Measurements from ENCODE around the gene PTCH1.

PTCH1 gene

DNA sequence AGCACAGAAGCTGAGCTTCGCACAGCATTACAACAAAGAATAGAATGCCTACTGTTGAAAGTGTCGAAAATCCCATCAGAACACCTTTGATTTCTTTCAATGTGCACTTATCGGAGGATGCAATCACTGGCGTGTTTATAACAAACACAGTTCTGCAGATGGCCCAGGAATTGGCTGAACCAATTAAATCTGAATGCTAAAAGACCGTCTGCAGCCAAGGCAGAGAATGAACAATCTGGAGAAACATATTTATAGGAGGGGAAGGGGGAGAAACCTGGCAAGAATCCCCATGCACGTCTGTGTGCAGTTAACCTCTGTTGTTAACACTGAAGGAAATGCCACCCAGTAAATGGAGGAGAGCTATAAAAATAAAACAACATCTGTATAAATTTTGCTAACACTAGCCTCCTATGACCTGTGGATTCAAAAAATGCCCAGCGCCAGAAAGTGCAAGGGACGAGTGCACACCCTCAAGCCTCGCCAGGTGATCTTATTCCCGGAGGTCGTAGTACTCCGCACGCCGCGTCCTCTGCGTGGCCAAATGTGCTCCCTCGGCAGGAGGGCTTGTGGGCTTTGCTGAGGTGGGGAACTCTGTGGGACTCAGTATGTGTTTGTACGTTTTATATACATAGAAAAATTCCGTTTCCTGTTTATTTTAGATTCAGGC lies 56.8 kb downstream of the PTCH1 start:
- no peak overlapping the region for H3K9ac ChIP-seq (ENCODE audit: low read depth, low read length)
- H3K4me3 ChIP-seq (ENCODE audit: low read length), result no peak overlapping the region
- no peak overlapping the region for H3K4me2 ChIP-seq (ENCODE audit: low read length)
- no peaks in the 10 kb centered on the region for H3K27me3 ChIP-seq (ENCODE audit: control insufficient read depth, insufficient read depth, low read length)
- H3K4me1 ChIP-seq (ENCODE audit: control insufficient read depth, insufficient read depth, low read length), result peaks cover 21% of the 10 kb centered on the region
- H3K9me3 ChIP-seq (replicated peaks; ENCODE audit: low read length), result no peaks in the 10 kb centered on the region
- H3K36me3 ChIP-seq (ENCODE audit: insufficient read depth, low read length), result peaks cover 12% of the 10 kb centered on the region

DNA sequence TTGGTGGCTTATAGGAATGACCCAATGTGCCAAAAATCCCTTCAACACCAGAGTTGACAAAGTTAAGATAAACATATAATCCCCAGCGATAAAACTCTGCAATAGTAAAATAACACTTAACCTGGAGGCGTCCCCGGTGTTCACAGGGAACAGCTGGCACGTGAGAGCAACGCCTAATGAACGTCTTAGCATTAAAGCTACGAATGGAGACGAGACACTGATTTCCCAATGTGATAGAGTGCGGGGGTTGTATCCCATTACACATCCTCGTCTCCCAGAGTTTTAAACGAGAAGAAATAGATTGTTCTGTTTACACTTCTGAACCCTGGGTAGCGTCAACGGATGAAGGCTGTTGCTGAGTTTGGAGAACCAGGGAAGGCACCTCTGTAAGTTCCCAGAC lies 57.6 kb downstream of the PTCH1 start:
- H3K9me3 ChIP-seq (replicated peaks; ENCODE audit: low read length), result no peaks in the 10 kb centered on the region
- no peak overlapping the region for H3K4me2 ChIP-seq (ENCODE audit: low read length)
- no peaks in the 10 kb centered on the region for H3K27me3 ChIP-seq (ENCODE audit: control insufficient read depth, insufficient read depth, low read length)
- no peak overlapping the region for H3K9ac ChIP-seq (ENCODE audit: low read depth, low read length)
- H3K4me3 ChIP-seq (ENCODE audit: low read length), result no peak overlapping the region
- H3K4me1 ChIP-seq (ENCODE audit: control insufficient read depth, insufficient read depth, low read length), result peaks cover 21% of the 10 kb centered on the region
- peaks cover 12% of the 10 kb centered on the region for H3K36me3 ChIP-seq (ENCODE audit: insufficient read depth, low read length)

DNA sequence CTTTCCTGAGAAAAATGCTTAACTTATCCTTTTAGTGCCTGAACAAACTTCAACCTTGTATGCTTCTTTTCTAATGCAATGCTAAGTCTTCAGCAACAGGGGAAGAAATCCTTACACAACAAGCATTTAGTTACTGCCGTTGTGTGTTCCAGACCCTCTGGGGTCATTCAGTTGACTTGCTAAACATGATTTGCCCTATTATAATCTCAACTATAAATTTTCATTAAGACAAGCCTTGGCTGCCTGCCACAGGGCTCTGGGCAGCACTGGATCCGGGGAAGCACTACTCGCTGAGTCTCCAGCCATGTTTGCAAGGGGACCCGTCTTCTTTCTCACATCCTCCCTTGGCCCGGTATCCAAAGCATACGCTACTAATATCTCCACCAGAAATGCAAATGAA lies 58.1 kb downstream of the PTCH1 start:
- H3K36me3 ChIP-seq (ENCODE audit: insufficient read depth, low read length), result peaks cover 12% of the 10 kb centered on the region
- no peak overlapping the region for H3K9ac ChIP-seq (ENCODE audit: low read depth, low read length)
- H3K4me1 ChIP-seq (ENCODE audit: control insufficient read depth, insufficient read depth, low read length), result peaks cover 18% of the 10 kb centered on the region
- no peaks in the 10 kb centered on the region for H3K9me3 ChIP-seq (replicated peaks; ENCODE audit: low read length)
- no peaks in the 10 kb centered on the region for H3K27me3 ChIP-seq (ENCODE audit: control insufficient read depth, insufficient read depth, low read length)
- no peak overlapping the region for H3K4me3 ChIP-seq (ENCODE audit: low read length)
- no peak overlapping the region for H3K4me2 ChIP-seq (ENCODE audit: low read length)

- peaks cover 10% of the 10 kb centered on the region for H3K4me1 ChIP-seq (ENCODE audit: control insufficient read depth, insufficient read depth, low read length)
- no peaks in the 10 kb centered on the region for H3K27me3 ChIP-seq (ENCODE audit: control insufficient read depth, insufficient read depth, low read length)
- no peak overlapping the region for H3K4me2 ChIP-seq (ENCODE audit: low read length)
- no peaks in the 10 kb centered on the region for H3K9me3 ChIP-seq (replicated peaks; ENCODE audit: low read length)
- no peak overlapping the region for H3K4me3 ChIP-seq (ENCODE audit: low read length)
- peaks cover 12% of the 10 kb centered on the region for H3K36me3 ChIP-seq (ENCODE audit: insufficient read depth, low read length)
- no peak overlapping the region for H3K9ac ChIP-seq (ENCODE audit: low read depth, low read length)
Observed at GRCh38 chr9:95457769-95458168, 59.0 kb downstream of the PTCH1 start.

GRCh38 chr9:95455714-95456113 lies 61.1 kb downstream of the PTCH1 start:
- Histone ChIP-seq H3K27me3 (ENCODE audit: control insufficient read depth, insufficient read depth, low read length) (no peaks in the 10 kb centered on the region), H3K36me3 (ENCODE audit: insufficient read depth, low read length) (peaks cover 6% of the 10 kb centered on the region), H3K4me1 (ENCODE audit: control insufficient read depth, insufficient read depth, low read length) (no peaks in the 10 kb centered on the region), H3K9ac (ENCODE audit: low read depth, low read length) (no peak overlapping the region), H3K9me3 (replicated peaks; ENCODE audit: low read length) (no peaks in the 10 kb centered on the region), H3K4me3 (ENCODE audit: low read length) (no peak overlapping the region), H3K4me2 (ENCODE audit: low read length) (no peak overlapping the region)

DNA sequence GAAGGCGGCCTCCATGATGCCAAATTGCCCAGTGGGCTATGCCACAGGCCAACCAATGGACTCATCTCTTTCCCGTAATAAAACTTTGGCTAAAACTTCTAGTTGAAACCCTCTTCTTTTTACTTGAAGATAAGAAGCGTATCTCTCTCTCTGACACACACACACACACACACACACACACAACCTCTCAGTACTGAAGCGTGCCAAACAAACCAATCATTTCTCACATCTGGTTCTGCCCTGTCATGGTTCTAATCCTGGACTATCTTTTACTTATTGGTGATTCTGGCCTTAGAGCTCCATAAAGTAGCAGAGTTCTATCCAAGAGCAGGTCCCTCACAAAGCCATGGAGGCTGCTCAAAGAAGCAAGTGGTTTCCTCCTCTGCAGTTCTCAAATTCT lies 64.6 kb downstream of the PTCH1 start:
- Histone ChIP-seq H3K27me3 (ENCODE audit: control insufficient read depth, insufficient read depth, low read length) (no peaks in the 10 kb centered on the region), H3K36me3 (ENCODE audit: insufficient read depth, low read length) (peaks cover 12% of the 10 kb centered on the region)

DNA sequence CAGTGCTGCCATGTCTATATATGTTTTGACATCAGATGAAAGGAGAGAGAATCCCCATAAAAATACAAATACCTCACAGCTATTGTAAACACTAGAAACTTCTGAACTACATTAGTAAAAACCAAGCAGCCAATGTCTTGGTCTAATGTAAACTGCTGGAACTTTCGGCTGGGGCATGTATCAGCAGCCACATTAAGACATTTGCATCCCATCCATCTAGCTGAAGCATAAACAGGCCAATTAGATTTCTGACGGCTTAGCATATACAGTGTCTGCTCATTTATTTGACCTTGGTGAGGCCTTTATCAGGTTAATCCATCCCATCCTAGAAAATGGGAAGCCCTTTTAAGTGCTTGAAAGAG lies 65.7 kb downstream of the PTCH1 start:
- no peaks in the 10 kb centered on the region for H3K4me1 ChIP-seq (ENCODE audit: control insufficient read depth, insufficient read depth, low read length)
- H3K4me3 ChIP-seq (ENCODE audit: low read length), result no peak overlapping the region
- H3K27me3 ChIP-seq (ENCODE audit: control insufficient read depth, insufficient read depth, low read length), result no peaks in the 10 kb centered on the region
- peaks cover 18% of the 10 kb centered on the region for H3K36me3 ChIP-seq (ENCODE audit: insufficient read depth, low read length)
- H3K9ac ChIP-seq (ENCODE audit: low read depth, low read length), result no peak overlapping the region
- no peak overlapping the region for H3K4me2 ChIP-seq (ENCODE audit: low read length)
- no peaks in the 10 kb centered on the region for H3K9me3 ChIP-seq (replicated peaks; ENCODE audit: low read length)

More for the DNA sequence above, 64.6 kb downstream of the PTCH1 start:
- H3K9me3 ChIP-seq (replicated peaks; ENCODE audit: low read length), result no peaks in the 10 kb centered on the region
- no peak overlapping the region for H3K4me2 ChIP-seq (ENCODE audit: low read length)
- H3K4me1 ChIP-seq (ENCODE audit: control insufficient read depth, insufficient read depth, low read length), result no peaks in the 10 kb centered on the region
- H3K9ac ChIP-seq (ENCODE audit: low read depth, low read length), result no peak overlapping the region
- H3K4me3 ChIP-seq (ENCODE audit: low read length), result no peak overlapping the region

GRCh38 chr9:95450171-95451064 lies 66.4 kb downstream of the PTCH1 start:
- H3K36me3 ChIP-seq (ENCODE audit: insufficient read depth, low read length), result peaks cover 16% of the 10 kb centered on the region

DNA sequence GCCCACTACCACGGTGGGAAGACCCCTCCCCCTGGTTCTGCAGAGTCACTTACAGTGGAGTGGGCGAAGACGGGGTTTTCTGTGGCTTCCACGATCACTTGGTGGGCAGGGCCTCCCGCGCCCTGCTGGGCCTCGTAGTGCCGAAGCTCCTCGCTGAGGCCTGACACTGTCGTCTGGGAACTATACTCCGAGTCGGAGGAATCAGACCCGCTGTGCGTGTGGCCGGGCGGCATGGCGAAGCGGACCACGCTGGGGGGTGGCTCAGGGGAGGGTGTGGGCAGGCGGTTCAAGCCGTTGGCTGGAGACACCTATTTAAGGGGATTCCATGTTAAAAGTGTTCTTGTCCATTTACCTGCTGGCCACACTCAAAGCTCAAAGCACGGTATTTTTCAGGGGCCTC lies 67.8 kb downstream of the PTCH1 start:
- Histone ChIP-seq H3K4me3 (ENCODE audit: low read length) (no peak overlapping the region), H3K9me3 (replicated peaks; ENCODE audit: low read length) (no peaks in the 10 kb centered on the region), H3K27me3 (ENCODE audit: control insufficient read depth, insufficient read depth, low read length) (no peaks in the 10 kb centered on the region), H3K4me2 (ENCODE audit: low read length) (no peak overlapping the region), H3K9ac (ENCODE audit: low read depth, low read length) (no peak overlapping the region), H3K36me3 (ENCODE audit: insufficient read depth, low read length) (peaks cover 21% of the 10 kb centered on the region), H3K4me1 (ENCODE audit: control insufficient read depth, insufficient read depth, low read length) (no peaks in the 10 kb centered on the region)

More at GRCh38 chr9:95450171-95451064, 66.4 kb downstream of the PTCH1 start:
- Histone ChIP-seq H3K4me3 (ENCODE audit: low read length) (no peak overlapping the region), H3K9ac (ENCODE audit: low read depth, low read length) (no peak overlapping the region), H3K4me2 (ENCODE audit: low read length) (no peak overlapping the region), H3K27me3 (ENCODE audit: control insufficient read depth, insufficient read depth, low read length) (no peaks in the 10 kb centered on the region), H3K9me3 (replicated peaks; ENCODE audit: low read length) (no peaks in the 10 kb centered on the region), H3K4me1 (ENCODE audit: control insufficient read depth, insufficient read depth, low read length) (no peaks in the 10 kb centered on the region)

- H3K9me3 ChIP-seq (replicated peaks; ENCODE audit: low read length), result no peaks in the 10 kb centered on the region
- H3K4me3 ChIP-seq (ENCODE audit: low read length), result no peak overlapping the region
- no peaks in the 10 kb centered on the region for H3K4me1 ChIP-seq (ENCODE audit: control insufficient read depth, insufficient read depth, low read length)
- no peaks in the 10 kb centered on the region for H3K27me3 ChIP-seq (ENCODE audit: control insufficient read depth, insufficient read depth, low read length)
- no peak overlapping the region for H3K4me2 ChIP-seq (ENCODE audit: low read length)
- H3K36me3 ChIP-seq (ENCODE audit: insufficient read depth, low read length), result peaks cover 21% of the 10 kb centered on the region
- H3K9ac ChIP-seq (ENCODE audit: low read depth, low read length), result no peak overlapping the region
Observed at GRCh38 chr9:95447660-95448420, 68.9 kb downstream of the PTCH1 start.

DNA sequence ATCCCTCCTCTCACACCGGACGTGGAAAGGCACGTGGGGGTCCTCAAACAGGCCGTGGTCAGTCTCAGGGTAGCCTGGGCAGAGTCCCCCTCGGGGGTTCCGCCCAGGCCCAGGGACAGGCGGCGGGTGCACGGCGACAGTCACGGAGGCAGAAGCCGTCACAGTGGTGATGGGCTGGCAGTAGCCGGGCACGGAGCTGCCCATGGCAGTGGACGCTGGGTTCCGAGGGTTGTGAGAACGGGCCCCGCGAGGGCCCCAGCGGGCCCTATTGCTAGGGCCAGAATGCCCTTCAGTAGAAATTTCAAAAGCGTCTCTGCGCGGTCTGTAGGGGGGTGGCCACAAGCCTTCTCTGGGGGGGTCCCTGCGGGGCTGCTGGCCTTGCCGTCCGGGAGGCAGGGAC lies 69.8 kb downstream of the PTCH1 start:
- Histone ChIP-seq H3K4me1 (ENCODE audit: control insufficient read depth, insufficient read depth, low read length) (no peaks in the 10 kb centered on the region), H3K36me3 (ENCODE audit: insufficient read depth, low read length) (peaks cover 21% of the 10 kb centered on the region), H3K4me2 (ENCODE audit: low read length) (no peak overlapping the region), H3K9me3 (replicated peaks; ENCODE audit: low read length) (no peaks in the 10 kb centered on the region), H3K27me3 (ENCODE audit: control insufficient read depth, insufficient read depth, low read length) (no peaks in the 10 kb centered on the region), H3K4me3 (ENCODE audit: low read length) (no peak overlapping the region), H3K9ac (ENCODE audit: low read depth, low read length) (no peak overlapping the region)
